GM19035 (cell line): ENCODE data around the gene SPEG.

ENCODE experiments used
- ATAC-seq: cut with Tn5 transposase; IDR thresholded peaks from one replicate; pipeline ENCODE4 v1.9.1; 2021; ENCODE audit not compliant: unreplicated experiment

The SPEG gene

GRCh38 chr2:219509780-219510511, 75.3 kb downstream of the SPEG start:
- ATAC-seq: peak; percentile 66

- no peak for ATAC-seq
Observed at GRCh38 chr2:219510512-219511135, 76.0 kb downstream of the SPEG start.

- no peak for ATAC-seq
Observed at GRCh38 chr2:219511547-219512325, 77.1 kb downstream of the SPEG start.

GRCh38 chr2:219512524-219513216, 78.0 kb downstream of the SPEG start:
- ATAC-seq: no peak

GRCh38 chr2:219513787-219514186, 79.1 kb downstream of the SPEG start:
- no peak for ATAC-seq

- no peak for ATAC-seq
Observed at GRCh38 chr2:219514196-219514761, 79.6 kb downstream of the SPEG start, which contains the start of gene ASIC4. Gene ASIC4, plus strand, starts transcription at chr2:219514482. Its CDS starts 243 bp downstream, at chr2:219514725.

GRCh38 chr2:219514836-219515235, 80.2 kb downstream of the SPEG start:
- no peak for ATAC-seq

GRCh38 chr2:219515874-219516629, 81.4 kb downstream of the SPEG start:
- no peak for ATAC-seq

- ATAC-seq: no peak
Observed at GRCh38 chr2:219516888-219517287, 82.2 kb downstream of the SPEG start.

GRCh38 chr2:219517954-219518778, 83.5 kb downstream of the SPEG start:
- no peak for ATAC-seq

- ATAC-seq: no peak
Observed at GRCh38 chr2:219519526-219519916, 84.9 kb downstream of the SPEG start.

- no peak for ATAC-seq
Observed at GRCh38 chr2:219520079-219520478, 85.4 kb downstream of the SPEG start.

GRCh38 chr2:219521066-219521880, 86.6 kb downstream of the SPEG start:
- no peak for ATAC-seq

GRCh38 chr2:219522111-219523030, 87.7 kb downstream of the SPEG start:
- ATAC-seq: no peak

GRCh38 chr2:219523031-219523671, 88.5 kb downstream of the SPEG start:
- ATAC-seq: no peak

- ATAC-seq: no peak
Observed at GRCh38 chr2:219524817-219525216, 90.2 kb downstream of the SPEG start.
